ENCODE measurements around the gene PROSER1. TPM values are rescaled to one million over a fixed set of nuclear protein-coding genes. Genes with fewer than 3 reads are reported as not detected.
"Not testable (repeated sequence)": the region's sequence is repeated elsewhere in the genome, so short reads cannot be mapped to it uniquely, and the experiment has no call there.

Gene PROSER1
- total and polyA plus RNA-seq, 3 donors from 2014 or later, result 32.0 to 37.0 (median 33.0) TPM

DNA sequence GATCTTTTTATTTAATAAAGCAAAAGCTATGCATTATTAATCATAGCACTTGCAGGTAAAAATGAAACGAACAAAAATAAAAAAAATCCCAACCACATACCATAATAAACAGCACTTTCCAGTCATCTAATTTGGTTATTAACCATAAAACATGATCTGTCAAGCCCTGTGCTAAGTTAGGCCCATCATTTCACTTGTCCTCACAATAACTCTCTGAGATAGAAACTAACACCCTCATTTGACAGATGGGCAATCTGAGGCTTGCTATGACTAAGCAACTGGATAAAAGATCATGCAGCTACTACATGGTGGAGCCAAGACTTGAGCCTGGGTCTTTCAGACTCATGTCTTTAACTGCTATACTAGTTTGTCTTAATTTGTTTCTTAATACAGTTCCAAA is 21.8 kb downstream of the PROSER1 start:
- intact Hi-C loops (cut with DNase I; ENCODE audit: low total_unique reads), result no loop called here
- Histone ChIP-seq H3K27ac (no peak overlapping the region), H3K4me3 (no peak overlapping the region), H3K9me3 (no peaks in the 10 kb centered on the region), H3K4me1 (no peaks in the 10 kb centered on the region), H3K27me3 (no peaks in the 10 kb centered on the region), H3K36me3 (ENCODE audit: low read depth, missing control alignments) (no peaks in the 10 kb centered on the region)
- 88% methylated on average over 1 of the region's 1 CpG for WGBS, 2 donors
- no peak for DNase-seq
- TF ChIP-seq POLR2A (IDR thresholded peaks at IDR 0.05), result no peak
- TF ChIP-seq, protein P1, sequence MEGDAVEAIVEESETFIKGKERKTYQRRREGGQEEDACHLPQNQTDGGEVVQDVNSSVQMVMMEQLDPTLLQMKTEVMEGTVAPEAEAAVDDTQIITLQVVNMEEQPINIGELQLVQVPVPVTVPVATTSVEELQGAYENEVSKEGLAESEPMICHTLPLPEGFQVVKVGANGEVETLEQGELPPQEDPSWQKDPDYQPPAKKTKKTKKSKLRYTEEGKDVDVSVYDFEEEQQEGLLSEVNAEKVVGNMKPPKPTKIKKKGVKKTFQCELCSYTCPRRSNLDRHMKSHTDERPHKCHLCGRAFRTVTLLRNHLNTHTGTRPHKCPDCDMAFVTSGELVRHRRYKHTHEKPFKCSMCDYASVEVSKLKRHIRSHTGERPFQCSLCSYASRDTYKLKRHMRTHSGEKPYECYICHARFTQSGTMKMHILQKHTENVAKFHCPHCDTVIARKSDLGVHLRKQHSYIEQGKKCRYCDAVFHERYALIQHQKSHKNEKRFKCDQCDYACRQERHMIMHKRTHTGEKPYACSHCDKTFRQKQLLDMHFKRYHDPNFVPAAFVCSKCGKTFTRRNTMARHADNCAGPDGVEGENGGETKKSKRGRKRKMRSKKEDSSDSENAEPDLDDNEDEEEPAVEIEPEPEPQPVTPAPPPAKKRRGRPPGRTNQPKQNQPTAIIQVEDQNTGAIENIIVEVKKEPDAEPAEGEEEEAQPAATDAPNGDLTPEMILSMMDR (IDR thresholded peaks at IDR 0.05), result no peak

DNA sequence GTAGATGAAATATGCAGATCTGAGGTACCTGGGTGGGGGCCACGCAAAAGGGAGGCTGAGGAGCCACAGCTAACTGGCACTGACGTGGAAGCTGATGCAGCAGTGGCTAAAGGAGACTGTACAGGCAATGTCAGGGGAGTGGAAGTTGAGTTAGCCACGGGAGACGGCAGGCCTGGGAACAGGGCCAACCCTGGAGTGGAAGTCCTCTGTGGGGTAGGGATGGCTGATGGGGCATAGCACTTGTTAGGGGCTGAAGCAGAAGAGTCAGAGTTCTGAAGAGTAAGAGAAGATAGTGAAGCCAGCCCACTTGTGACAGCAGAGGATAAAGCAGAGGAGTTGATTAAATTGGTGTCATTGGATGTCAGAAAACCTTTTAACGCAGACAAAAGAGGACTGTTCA is 24.4 kb downstream of the PROSER1 start:
- H3K36me3 ChIP-seq (ENCODE audit: low read depth, missing control alignments), result no peaks in the 10 kb centered on the region

DNA sequence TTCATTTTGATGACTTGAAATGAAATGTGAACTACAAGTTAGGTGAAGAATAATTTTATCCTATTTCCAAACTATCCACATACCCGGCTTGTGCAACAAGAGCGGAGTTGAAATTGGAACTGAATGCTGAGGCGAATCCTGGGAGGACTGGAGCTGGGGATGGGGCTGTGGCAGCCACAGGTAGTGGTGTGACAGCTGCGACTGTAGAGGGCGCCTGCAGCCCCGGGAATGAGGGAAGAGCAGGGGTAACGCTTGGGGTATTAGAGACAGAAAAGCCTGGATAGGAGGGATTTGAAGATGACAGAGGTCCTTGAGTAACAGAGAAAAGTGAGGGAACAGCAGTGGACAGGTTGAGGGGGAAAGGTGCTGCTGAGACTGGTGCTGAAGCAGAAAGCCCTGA is 25.3 kb downstream of the PROSER1 start:
- Histone ChIP-seq H3K36me3 (ENCODE audit: low read depth, missing control alignments) (no peaks in the 10 kb centered on the region), H3K4me3 (no peak overlapping the region), H3K27me3 (no peaks in the 10 kb centered on the region), H3K27ac (no peak overlapping the region), H3K9me3 (no peaks in the 10 kb centered on the region), H3K4me1 (no peaks in the 10 kb centered on the region)
- intact Hi-C loops (cut with DNase I; ENCODE audit: low total_unique reads), result no loop called here
- TF ChIP-seq POLR2A (IDR thresholded peaks at IDR 0.05), result no peak
- TF ChIP-seq, protein P1 (IDR thresholded peaks at IDR 0.05), result no peak
- 81 to 84% methylated on average over 7 of the region's 7 CpGs for WGBS, 2 donors
- no peak for DNase-seq

More for the DNA sequence above, 24.4 kb downstream of the PROSER1 start:
- intact Hi-C loops (cut with DNase I; ENCODE audit: low total_unique reads), result no loop called here
- DNase-seq, result no peak
- TF ChIP-seq POLR2A (IDR thresholded peaks at IDR 0.05), result no peak
- TF ChIP-seq, protein P1 (IDR thresholded peaks at IDR 0.05), result no peak
- H3K4me1 ChIP-seq, result no peaks in the 10 kb centered on the region
- H3K27me3 ChIP-seq, result no peaks in the 10 kb centered on the region
- no peaks in the 10 kb centered on the region for H3K9me3 ChIP-seq
- 80 to 87% methylated on average over 5 of the region's 5 CpGs for WGBS, 2 donors
- H3K27ac ChIP-seq, result no peak overlapping the region
- H3K4me3 ChIP-seq, result no peak overlapping the region

DNA sequence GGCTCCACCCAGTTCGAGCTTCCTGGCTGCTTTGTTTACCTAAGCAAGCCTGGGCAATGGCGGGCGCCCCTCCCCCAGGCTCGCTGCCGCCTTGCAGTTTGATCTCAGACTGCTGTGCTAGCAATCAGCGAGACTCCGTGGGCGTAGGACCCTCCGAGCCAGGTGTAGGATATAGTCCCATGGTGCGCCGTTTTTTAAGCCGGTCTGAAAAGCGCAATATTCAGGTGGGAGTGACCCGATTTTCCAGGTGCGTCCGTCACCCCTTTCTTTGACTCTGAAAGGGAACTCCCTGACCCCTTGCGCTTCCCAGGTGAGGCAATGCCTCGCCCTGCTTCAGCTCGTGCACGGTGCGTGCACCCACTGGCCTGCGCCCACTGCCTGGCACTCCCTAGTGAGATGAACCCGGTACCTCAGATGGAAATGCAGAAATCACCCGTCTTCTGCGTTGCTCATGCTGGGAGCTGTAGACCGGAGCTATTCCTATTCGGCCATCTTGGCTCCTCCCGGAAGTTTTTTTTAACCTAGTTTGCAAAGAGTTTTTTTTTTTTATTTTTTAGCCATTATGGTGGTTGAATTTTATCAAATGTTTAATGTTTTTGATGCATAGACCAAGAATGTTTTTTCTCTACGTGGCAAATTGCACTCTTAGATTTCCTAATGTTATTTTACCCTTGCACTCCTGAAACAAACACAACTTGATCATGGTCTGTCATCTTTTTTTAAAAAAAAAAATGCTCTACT is 31.3 kb downstream of the PROSER1 start:
- H3K4me3 ChIP-seq; DNase-seq; H3K27me3 ChIP-seq; H3K4me1 ChIP-seq; H3K27ac ChIP-seq; intact Hi-C loops (cut with DNase I; ENCODE audit: low total_unique reads); H3K9me3 ChIP-seq; H3K36me3 ChIP-seq (ENCODE audit: low read depth, missing control alignments): not testable (repeated sequence)
- WGBS, 2 donors, result 79 to 82% methylated on average over 5 to 29 of the region's 29 CpGs

DNA sequence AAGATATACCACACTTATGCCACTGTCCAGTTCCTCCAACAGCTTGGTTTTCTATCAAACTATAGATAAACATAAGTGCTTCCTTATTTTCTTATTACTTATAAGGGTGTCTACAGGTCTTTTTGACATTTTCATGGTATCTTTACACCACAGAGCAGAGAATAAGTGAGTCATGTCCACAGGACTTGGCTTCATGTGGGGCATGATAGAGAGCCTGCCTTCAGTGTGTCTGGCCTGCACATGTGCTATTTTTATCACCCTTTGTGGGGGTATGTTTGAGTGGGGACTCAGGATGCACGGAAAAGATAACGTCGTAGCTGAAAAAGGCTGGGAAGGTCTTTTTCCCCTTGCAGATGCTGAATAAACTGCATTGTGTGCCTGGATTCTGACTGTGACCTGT is 39.1 kb downstream of the PROSER1 start:
- Histone ChIP-seq H3K4me3 (no peak overlapping the region), H3K9me3 (no peaks in the 10 kb centered on the region), H3K36me3 (ENCODE audit: low read depth, missing control alignments) (no peaks in the 10 kb centered on the region), H3K27ac (no peak overlapping the region), H3K27me3 (no peaks in the 10 kb centered on the region), H3K4me1 (no peaks in the 10 kb centered on the region)
- 79 to 90% methylated on average over 3 of the region's 3 CpGs for WGBS, 2 donors
- no peak for DNase-seq
- intact Hi-C loops (cut with DNase I; ENCODE audit: low total_unique reads), result no loop called here
- TF ChIP-seq, protein P1 (IDR thresholded peaks at IDR 0.05), result no peak
- no peak for TF ChIP-seq POLR2A (IDR thresholded peaks at IDR 0.05)

Data from testis (tissue), 3 donors.